Sigmoid colon (tissue), 4 donors: ENCODE data around the gene DPYSL4.

Experiments used
- CTCF ChIP-seq, 4 experiments: fragments of 450-650 bp in 3 of 4; fragments of 200-600 bp in 1 of 4; IDR thresholded peaks; one replicate each; pipeline ENCODE4 v1.5.1; 2016 to 2019; ENCODE audit warnings: antibody characterized with exemption in 4 of 4, mild to moderate bottlenecking in 3 of 4, moderate library complexity in 2 of 4
- EP300 ChIP-seq, 4 donors: sonication (generic); formaldehyde crosslinking; IDR thresholded peaks; one replicate each; pipeline ENCODE4 v1.6.1; 2017; ENCODE audit warnings: antibody characterized with exemption in 4 of 4
- POLR2A ChIP-seq, 2 donors: fragments of 450-650 bp; IDR thresholded peaks; one replicate each; pipeline ENCODE4 v1.6.1; 2016; ENCODE audit warnings: antibody characterized with exemption in 2 of 2, mild to moderate bottlenecking in 2 of 2, moderate library complexity in 2 of 2
- POLR2AphosphoS5 ChIP-seq, 4 donors: sonication (generic); formaldehyde crosslinking; IDR thresholded peaks; one replicate each; pipeline ENCODE4 v1.6.1; 2017; ENCODE audit warnings: antibody characterized with exemption in 4 of 4

GRCh38 chr10:132250481-132251475 is 64.0 kb downstream of the DPYSL4 start:
- no peak for TF ChIP-seq CTCF (IDR thresholded peaks at IDR 0.05)
- no peak for TF ChIP-seq POLR2AphosphoS5 (IDR thresholded peaks at IDR 0.05)
- TF ChIP-seq POLR2A (IDR thresholded peaks at IDR 0.05): no peak
- no peak for TF ChIP-seq EP300 (IDR thresholded peaks at IDR 0.05)
